Fibroblast of pulmonary artery (primary cell): ENCODE data around the gene PSORS1C2.

Source experiments
- DNase-seq: peaks from one replicate; pipeline ENCODE4 v3.0.0-alpha.2; 2010; ENCODE audit warnings: low read depth
- H3K4me3 ChIP-seq: replicated peaks from 2 replicates; pipeline ENCODE4 v1.5.1; 2011; ENCODE audit warnings: low read depth, mild to moderate bottlenecking, control low read depth, low read length, moderate library complexity
- CTCF ChIP-seq: IDR thresholded peaks from 2 replicates; pipeline ENCODE4 v1.5.1; 2011; ENCODE audit warnings: mild to moderate bottlenecking, control low read depth, low read length, inconsistent platforms; ENCODE audit errors: missing control alignments

PSORS1C2 gene

GRCh38 chr6:31122791-31123706, 15.8 kb downstream of the PSORS1C2 start:
- no peak overlapping the region for H3K4me3 ChIP-seq
- peak; percentile 97 for DNase-seq
- TF ChIP-seq CTCF, result no peak

DNA sequence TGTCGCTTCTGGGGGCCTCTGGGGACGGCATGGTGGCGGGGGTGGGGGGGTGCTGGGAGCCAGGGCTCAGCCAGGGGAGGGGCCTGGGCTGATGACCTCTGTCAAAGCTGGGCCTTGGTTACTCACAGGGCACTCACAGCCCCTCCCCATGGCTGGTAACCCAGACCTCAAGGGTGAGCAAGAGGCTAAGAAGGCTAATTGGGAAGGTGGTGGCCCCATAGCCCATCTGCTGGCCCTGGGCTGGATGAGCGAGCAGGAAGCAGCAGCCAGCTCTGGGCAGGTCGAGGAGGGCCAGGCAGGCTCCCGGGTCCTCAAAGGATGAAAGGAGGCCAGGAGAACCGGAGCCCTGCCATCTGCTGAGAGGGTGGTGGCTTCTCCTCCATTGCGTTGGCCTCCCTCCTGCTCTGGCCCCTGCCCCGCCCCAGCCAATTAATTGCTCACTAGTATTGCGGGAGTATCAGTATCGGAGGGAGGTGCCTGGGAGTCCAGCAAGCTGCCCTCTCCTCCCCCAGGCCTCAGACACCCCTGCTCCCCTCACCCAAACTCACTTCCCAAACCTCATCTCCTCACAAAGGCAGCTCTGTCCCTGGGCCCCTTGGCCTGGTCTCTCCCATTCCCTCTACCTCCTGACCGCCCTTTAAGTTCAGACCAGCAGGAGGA, 17.6 kb downstream of the PSORS1C2 start:
- no peak overlapping the region for H3K4me3 ChIP-seq
- no peak for DNase-seq
- no peak for TF ChIP-seq CTCF

GRCh38 chr6:31120151-31120915, 18.5 kb downstream of the PSORS1C2 start, which contains the start of gene CDSN:
Gene CDSN (minus strand): TSS chr6:31120446. CDS start chr6:31120419, 27 bp downstream.
- DNase-seq, result no peak
- H3K4me3 ChIP-seq, result no peak within 1 kb of the TSS
- TF ChIP-seq CTCF, result no peak

GRCh38 chr6:31118178-31118577, 20.7 kb downstream of the PSORS1C2 start:
- H3K4me3 ChIP-seq, result no peak overlapping the region
- DNase-seq, result no peak
- no peak for TF ChIP-seq CTCF

GRCh38 chr6:31116661-31117385, 22.0 kb downstream of the PSORS1C2 start:
- no peak for TF ChIP-seq CTCF
- H3K4me3 ChIP-seq, result no peak overlapping the region
- DNase-seq, result peak; percentile 55

- H3K4me3 ChIP-seq, result no peak overlapping the region
- DNase-seq, result no peak
- TF ChIP-seq CTCF, result no peak
These were observed 22.8 kb downstream of the PSORS1C2 start for GRCh38 chr6:31115941-31116560.
